H54 (cell line): ENCODE measurements around the gene TMC1.

Experiments
- DNase-seq: peaks from one replicate; pipeline ENCODE4 v3.0.0; 2011; ENCODE audit warnings: low spot score, mixed read lengths; ENCODE audit not compliant: insufficient read length
- FAIRE-seq: peaks from 3 replicates; lab custom pipeline; 2011; peaks lifted over from hg19 to GRCh38; lab: Jason Lieb, UNC
- POLR2A ChIP-seq: IDR thresholded peaks from 2 replicates; pipeline ENCODE4 v1.6.1; 2011; ENCODE audit warnings: low read depth, mild to moderate bottlenecking, low read length

The TMC1 gene

GRCh38 chr9:72882117-72882775 is 360.8 kb downstream of the TMC1 start:
- no peak for FAIRE-seq
- TF ChIP-seq POLR2A: no peak
- DNase-seq: no peak

GRCh38 chr9:72883875-72884274 is 362.5 kb downstream of the TMC1 start:
- TF ChIP-seq POLR2A: no peak
- no peak for DNase-seq
- no peak for FAIRE-seq

- TF ChIP-seq POLR2A: no peak
- no peak for FAIRE-seq
- DNase-seq: no peak
Observed at GRCh38 chr9:72884508-72884907, 363.1 kb downstream of the TMC1 start.
